HCT116 (cell line): ENCODE data around the gene SDK2. TPM values are rescaled to one million over a fixed set of nuclear protein-coding genes. Genes with fewer than 3 reads are reported as not detected.
A peak's percentile ranks its signal among the peaks of the same experiment; 100 is the strongest.

Experiments
- ATAC-seq: fragments of 200-7000 bp; cut with Tn5 transposase; 2 replicates; pipeline ENCODE4 v1.9.1; 2020; ENCODE audit warnings: mild to moderate bottlenecking, moderate library complexity
- BruUV-seq: library from RNA; stranded (reverse); fragments of 400-500 nt; replicated peaks from 2 replicates; lab custom pipeline; 2021; lab: Mats Ljungman, UMichigan
- CTCF ChIA-PET: fragments of 300-600 bp; sonication (Branson Sonifier 250); formaldehyde crosslinking; loops from one replicate; lab custom pipeline; 2021; ENCODE audit warnings: antibody characterized with exemption; lab: Charles Lee
- POLR2A ChIA-PET: fragments of 300-600, 350-600 bp; sonication (Branson Sonifier 250); formaldehyde crosslinking; loops from one replicate; lab custom pipeline; 2021; ENCODE audit warnings: antibody characterized with exemption; lab: Charles Lee
- RAD21 ChIA-PET, 2 experiments: fragments of 300-600 bp; sonication (Branson Sonifier 250); formaldehyde crosslinking; loops; one replicate each; lab custom pipeline; 2023; ENCODE audit warnings: low total read pairs in 2 of 2; ENCODE audit not compliant: uncharacterized antibody in 2 of 2, unreplicated experiment in 2 of 2, low non-redundant PET in 1 of 2; lab: Charles Lee
- DNase-seq: peaks from one replicate; pipeline ENCODE4 v3.0.0-alpha.2; 2010; ENCODE audit warnings: low read depth, low spot score
- H2AFZ ChIP-seq: fragments of 200-600 bp; shearing (Covaris generic), sonication (generic); 2 replicates; pipeline ENCODE4 v1.6.1; 2017; ENCODE audit warnings: low read depth, mixed run types, mixed read lengths, antibody characterized with exemption, low read length; ENCODE audit not compliant: poor library complexity, severe bottlenecking
- H3K27ac ChIP-seq: 2 replicates; pipeline ENCODE4 v1.5.1; 2012; ENCODE audit warnings: low read depth, low read length
- H3K27me3 ChIP-seq: fragments of 200-600 bp; sonication (generic); 2 replicates; pipeline ENCODE4 v1.6.1; 2016; ENCODE audit warnings: mixed run types, low read length, mixed read lengths; ENCODE audit not compliant: insufficient read depth
- H3K36me3 ChIP-seq, 2 experiments: fragments of 200-500 bp in 1 of 2; fragments of 200-600 bp in 1 of 2; sonication (Bioruptor generic) in 1 of 2; sonication (generic) in 1 of 2; 2 replicates each; pipeline versions ENCODE4 v1.5.1 to v1.6.1; 2014 to 2016; ENCODE audit warnings: low read length in 2 of 2, inconsistent platforms in 1 of 2, mixed read lengths in 1 of 2, mixed run types in 1 of 2; ENCODE audit not compliant: insufficient read depth in 2 of 2, control insufficient read depth in 1 of 2
- H3K4me1 ChIP-seq, 2 experiments: fragments of 200-600 bp in 1 of 2; sonication (generic) in 1 of 2; 2 replicates each; pipeline versions ENCODE4 v1.5.1 to v1.6.1; 2012 to 2017; ENCODE audit warnings: low read length in 2 of 2, inconsistent platforms in 1 of 2, mild to moderate bottlenecking in 1 of 2, mixed read lengths in 1 of 2, mixed run types in 1 of 2, moderate library complexity in 1 of 2; ENCODE audit not compliant: insufficient read depth in 2 of 2, control insufficient read depth in 1 of 2
- H3K4me2 ChIP-seq: fragments of 200-600 bp; sonication (generic); 2 replicates; pipeline ENCODE4 v1.6.1; 2017; ENCODE audit warnings: mixed run types, low read length, mixed read lengths
- H3K4me3 ChIP-seq, 2 experiments: fragments of 200-600 bp in 1 of 2; sonication (generic) in 1 of 2; replicated peaks in 1 of 2; 2 replicates each; pipeline ENCODE4 v1.5.1; 2011 to 2016; ENCODE audit warnings: low read length in 2 of 2, control low read depth in 1 of 2, low read depth in 1 of 2, mild to moderate bottlenecking in 1 of 2, mixed read lengths in 1 of 2, mixed run types in 1 of 2
- H3K79me2 ChIP-seq: fragments of 200-600 bp; sonication (generic); 2 replicates; pipeline ENCODE4 v1.6.1; 2017; ENCODE audit warnings: mild to moderate bottlenecking, mixed run types, low read length, moderate library complexity, mixed read lengths; ENCODE audit not compliant: insufficient read depth
- H3K9ac ChIP-seq: fragments of 200-600 bp; sonication (generic); 2 replicates; pipeline ENCODE4 v1.6.1; 2016; ENCODE audit warnings: low read length, mixed read lengths
- H3K9me2 ChIP-seq: fragments of 200-600 bp; sonication (generic), shearing (Covaris generic); 2 replicates; pipeline ENCODE4 v1.6.1; 2017; ENCODE audit warnings: mixed run types, mild to moderate bottlenecking, moderate library complexity; ENCODE audit not compliant: insufficient read depth
- H3K9me3 ChIP-seq, 2 experiments: fragments of 200-500 bp in 1 of 2; fragments of 200-600 bp in 1 of 2; sonication (Bioruptor generic) in 1 of 2; sonication (generic) in 1 of 2; 2 replicates each; pipeline ENCODE4 v1.6.1; 2014 to 2017; ENCODE audit warnings: low read length in 2 of 2, mixed read lengths in 2 of 2, inconsistent platforms in 1 of 2, low read depth in 1 of 2, mild to moderate bottlenecking in 1 of 2, mixed run types in 1 of 2, moderate library complexity in 1 of 2; ENCODE audit not compliant: control insufficient read depth in 1 of 2, insufficient read depth in 1 of 2
- H4K20me1 ChIP-seq: fragments of 200-600 bp; sonication (generic), shearing (Covaris generic); 2 replicates; pipeline ENCODE4 v1.6.1; 2017; ENCODE audit warnings: mixed run types, mild to moderate bottlenecking, moderate library complexity; ENCODE audit not compliant: insufficient read depth
- CBX3 ChIP-seq: IDR thresholded peaks from 2 replicates; pipeline ENCODE4 v1.6.1; 2012; ENCODE audit warnings: low read depth
- CEBPB ChIP-seq: IDR thresholded peaks from 2 replicates; pipeline ENCODE4 v1.6.1; 2012; ENCODE audit warnings: low read depth
- EGR1 ChIP-seq: IDR thresholded peaks from 2 replicates; pipeline ENCODE4 v1.6.1; 2012; ENCODE audit warnings: low read depth
- EZH2 ChIP-seq: fragments of 200-600 bp; sonication (generic); IDR thresholded peaks from 2 replicates; pipeline ENCODE4 v1.6.1; 2017; ENCODE audit warnings: antibody characterized with exemption, mixed run types
- EZH2phosphoT487 ChIP-seq: fragments of 200-600 bp; IDR thresholded peaks from 2 replicates; pipeline ENCODE4 v1.6.1; 2018; ENCODE audit warnings: antibody characterized with exemption, borderline replicate concordance
- FOSL1 ChIP-seq: IDR thresholded peaks from 2 replicates; pipeline ENCODE4 v1.6.1; 2012; ENCODE audit warnings: low read depth
- JUND ChIP-seq: IDR thresholded peaks from 2 replicates; pipeline ENCODE4 v1.6.1; 2012
- POLR2A ChIP-seq: IDR thresholded peaks from 2 replicates; pipeline ENCODE4 v1.7.0; 2011; ENCODE audit warnings: borderline replicate concordance; ENCODE audit not compliant: insufficient read depth, insufficient read length; ENCODE audit errors: extremely low read depth
- RAD21 ChIP-seq: IDR thresholded peaks from 2 replicates; pipeline ENCODE4 v1.6.1; 2012; ENCODE audit warnings: low read depth, mild to moderate bottlenecking
- SIN3A ChIP-seq: IDR thresholded peaks from 2 replicates; pipeline ENCODE4 v1.6.1; 2012; ENCODE audit warnings: low read depth
- SRF ChIP-seq: IDR thresholded peaks from 2 replicates; pipeline ENCODE4 v1.6.1; 2012; ENCODE audit warnings: low read depth
- YY1 ChIP-seq: IDR thresholded peaks from 2 replicates; pipeline ENCODE4 v1.6.1; 2011; ENCODE audit warnings: low read length, low read depth, moderate library complexity, mild to moderate bottlenecking; ENCODE audit not compliant: insufficient replicate concordance; ENCODE audit errors: extremely low read depth
- ZFX ChIP-seq: fragments of 450-650 bp; IDR thresholded peaks from 2 replicates; pipeline ENCODE4 v1.6.1; 2017
- ZNF274 ChIP-seq: fragments of 200-500 bp; sonication (Bioruptor generic); IDR thresholded peaks from 2 replicates; pipeline ENCODE4 v1.6.1; 2014; ENCODE audit warnings: mild to moderate bottlenecking, low read depth, low read length, inconsistent platforms
- intact Hi-C: fragments of 100-400 bp; cut with micrococcal nuclease; formaldehyde crosslinking; loops from 2 replicates; pipeline ENCODE4 v1.10.0; 2022
- total RNA-seq: library from RNA; stranded (reverse); gene quantifications from one replicate; pipeline ENCODE4 v1.2.1, GENCODE V29; 2021; ENCODE audit not compliant: unreplicated experiment
- TF ChIP-seq, protein P1 (sequence below), 3 experiments: fragments of 200-600 bp in 1 of 3; sonication (generic) in 1 of 3; IDR thresholded peaks in 2 of 3; conservative IDR thresholded peaks in 1 of 3; 2 replicates each; pipeline ENCODE4 v1.5.1; 2012 to 2017; ENCODE audit warnings: low read depth in 2 of 3, low read length in 2 of 3, antibody characterized with exemption in 1 of 3, borderline replicate concordance in 1 of 3, control low read depth in 1 of 3, mild to moderate bottlenecking in 1 of 3, mixed read lengths in 1 of 3, mixed run types in 1 of 3, moderate library complexity in 1 of 3; ENCODE audit not compliant: insufficient read depth in 1 of 3
- TF ChIP-seq, protein P2 (sequence below): IDR thresholded peaks from 2 replicates; pipeline ENCODE4 v1.6.1; 2012; ENCODE audit warnings: low read depth

The SDK2 gene
- total RNA-seq, 1 experiment from 2014 or later: 0.10 TPM

DNA sequence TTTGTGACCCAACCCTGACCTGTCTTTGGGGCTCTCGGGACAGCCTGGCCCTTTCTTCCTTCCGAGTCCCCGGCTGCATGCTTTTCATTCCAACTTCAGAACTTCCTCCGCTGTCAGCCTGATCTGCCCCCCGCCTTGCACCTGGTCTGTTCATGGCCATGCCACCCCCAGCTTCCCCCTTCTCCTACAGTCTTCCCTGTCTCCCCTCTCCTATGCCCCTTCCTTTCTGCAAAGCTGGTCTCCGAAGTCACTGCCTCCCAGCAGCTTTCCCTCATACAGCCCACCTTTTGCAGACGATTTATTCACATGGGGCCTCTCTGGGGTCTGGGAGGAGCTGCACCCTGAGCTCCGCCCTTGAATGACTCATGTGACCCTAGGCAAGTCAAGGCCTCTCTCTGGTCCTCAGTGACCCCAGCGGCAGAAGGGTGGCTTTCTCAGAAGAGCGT is 47.1 kb upstream of the SDK2 start:
- DNase-seq: no peak
- RAD21 ChIA-PET: interaction anchor here in 1 of 2 experiments (0.6 kb wide), 1 partner anchor 485 kb away, joined by 5 read pairs; no protein-coding TSS in a partner anchor
- CTCF ChIA-PET: interaction anchor here (1.4 kb wide), 2 partner anchors 18 to 213 kb away, joined by 3 to 6 read pairs; no protein-coding TSS in a partner anchor
- POLR2A ChIA-PET: no interaction called here
- no peak overlapping the region for H2AFZ ChIP-seq
- H3K4me3 ChIP-seq: no peak overlapping the region
- H3K27me3 ChIP-seq: peaks cover 31% of the 10 kb centered on the region
- no peaks in the 10 kb centered on the region for H3K4me1 ChIP-seq
- no peaks in the 10 kb centered on the region for H3K36me3 ChIP-seq
- no peak overlapping the region for H3K4me2 ChIP-seq
- no peak overlapping the region for H3K9ac ChIP-seq
- no peaks in the 10 kb centered on the region for H3K79me2 ChIP-seq
- no peak overlapping the region for H3K27ac ChIP-seq
- no TSS peak for BruUV-seq
- no peaks in the 10 kb centered on the region for H3K9me2 ChIP-seq
- TF ChIP-seq SIN3A: no peak
- TF ChIP-seq EGR1: no peak
- TF ChIP-seq YY1: no peak
- no peak for TF ChIP-seq FOSL1
- TF ChIP-seq SRF: no peak
- intact Hi-C loops: no loop called here
- ATAC-seq: no peak
- no peaks in the 10 kb centered on the region for H4K20me1 ChIP-seq
- H3K9me3 ChIP-seq: no peaks in the 10 kb centered on the region

DNA sequence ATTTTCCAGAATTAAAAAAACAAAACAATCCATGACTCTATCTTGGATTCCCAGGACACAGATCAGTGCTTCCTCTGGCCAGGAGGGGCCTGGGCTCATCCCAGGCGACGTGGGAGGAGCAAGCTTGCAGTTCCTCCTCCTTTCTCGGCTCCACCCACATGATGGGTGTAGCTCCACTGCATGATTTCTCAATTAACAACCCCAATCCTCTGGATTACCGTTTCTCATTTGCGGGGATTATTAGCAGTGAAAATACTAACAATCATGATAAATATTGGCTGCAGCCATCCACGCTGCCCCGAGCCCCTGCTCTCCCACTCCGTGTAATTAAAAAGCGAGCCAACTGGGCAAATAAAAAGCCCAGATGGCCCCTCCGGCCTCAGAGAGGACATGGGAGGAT is 46.4 kb upstream of the SDK2 start:
- no peaks in the 10 kb centered on the region for H3K9me2 ChIP-seq
- DNase-seq (no peak), ATAC-seq (peak; percentile 94)
- no peaks in the 10 kb centered on the region for H4K20me1 ChIP-seq
- no peak overlapping the region for H2AFZ ChIP-seq
- POLR2A ChIA-PET: no interaction called here
- no TSS peak for BruUV-seq
- CTCF ChIA-PET: interaction anchor here (0.6 to 1.4 kb wide), 3 partner anchors 19 to 212 kb away, joined by 3 to 6 read pairs (median 4); no protein-coding TSS in a partner anchor
- H3K9ac ChIP-seq: no peak overlapping the region
- intact Hi-C loops: no loop called here
- RAD21 ChIA-PET: interaction anchor here in 1 of 2 experiments (0.6 kb wide), 1 partner anchor 486 kb away, joined by 5 read pairs; no protein-coding TSS in a partner anchor
- H3K79me2 ChIP-seq: no peaks in the 10 kb centered on the region
- no peaks in the 10 kb centered on the region for H3K4me1 ChIP-seq
- H3K27me3 ChIP-seq: peaks cover 31% of the 10 kb centered on the region
- TF ChIP-seq, protein P1, sequence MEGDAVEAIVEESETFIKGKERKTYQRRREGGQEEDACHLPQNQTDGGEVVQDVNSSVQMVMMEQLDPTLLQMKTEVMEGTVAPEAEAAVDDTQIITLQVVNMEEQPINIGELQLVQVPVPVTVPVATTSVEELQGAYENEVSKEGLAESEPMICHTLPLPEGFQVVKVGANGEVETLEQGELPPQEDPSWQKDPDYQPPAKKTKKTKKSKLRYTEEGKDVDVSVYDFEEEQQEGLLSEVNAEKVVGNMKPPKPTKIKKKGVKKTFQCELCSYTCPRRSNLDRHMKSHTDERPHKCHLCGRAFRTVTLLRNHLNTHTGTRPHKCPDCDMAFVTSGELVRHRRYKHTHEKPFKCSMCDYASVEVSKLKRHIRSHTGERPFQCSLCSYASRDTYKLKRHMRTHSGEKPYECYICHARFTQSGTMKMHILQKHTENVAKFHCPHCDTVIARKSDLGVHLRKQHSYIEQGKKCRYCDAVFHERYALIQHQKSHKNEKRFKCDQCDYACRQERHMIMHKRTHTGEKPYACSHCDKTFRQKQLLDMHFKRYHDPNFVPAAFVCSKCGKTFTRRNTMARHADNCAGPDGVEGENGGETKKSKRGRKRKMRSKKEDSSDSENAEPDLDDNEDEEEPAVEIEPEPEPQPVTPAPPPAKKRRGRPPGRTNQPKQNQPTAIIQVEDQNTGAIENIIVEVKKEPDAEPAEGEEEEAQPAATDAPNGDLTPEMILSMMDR (IDR thresholded peaks at IDR 0.05 in 2 of 3, conservative IDR thresholded peaks at IDR 0.05 in 1 of 3; ENCODE audit: borderline replicate concordance in 1 of 3, insufficient read depth in 1 of 3, low read depth in 2 of 3, low read length in 2 of 3): no peak
- TF ChIP-seq JUND (no peak), CEBPB (no peak), POLR2A (no peak), SIN3A (no peak), EZH2phosphoT487 (no peak), EZH2 (no peak), ZNF274 (no peak), RAD21 (no peak), ZFX (no peak), CBX3 (no peak)
- TF ChIP-seq, protein P2, sequence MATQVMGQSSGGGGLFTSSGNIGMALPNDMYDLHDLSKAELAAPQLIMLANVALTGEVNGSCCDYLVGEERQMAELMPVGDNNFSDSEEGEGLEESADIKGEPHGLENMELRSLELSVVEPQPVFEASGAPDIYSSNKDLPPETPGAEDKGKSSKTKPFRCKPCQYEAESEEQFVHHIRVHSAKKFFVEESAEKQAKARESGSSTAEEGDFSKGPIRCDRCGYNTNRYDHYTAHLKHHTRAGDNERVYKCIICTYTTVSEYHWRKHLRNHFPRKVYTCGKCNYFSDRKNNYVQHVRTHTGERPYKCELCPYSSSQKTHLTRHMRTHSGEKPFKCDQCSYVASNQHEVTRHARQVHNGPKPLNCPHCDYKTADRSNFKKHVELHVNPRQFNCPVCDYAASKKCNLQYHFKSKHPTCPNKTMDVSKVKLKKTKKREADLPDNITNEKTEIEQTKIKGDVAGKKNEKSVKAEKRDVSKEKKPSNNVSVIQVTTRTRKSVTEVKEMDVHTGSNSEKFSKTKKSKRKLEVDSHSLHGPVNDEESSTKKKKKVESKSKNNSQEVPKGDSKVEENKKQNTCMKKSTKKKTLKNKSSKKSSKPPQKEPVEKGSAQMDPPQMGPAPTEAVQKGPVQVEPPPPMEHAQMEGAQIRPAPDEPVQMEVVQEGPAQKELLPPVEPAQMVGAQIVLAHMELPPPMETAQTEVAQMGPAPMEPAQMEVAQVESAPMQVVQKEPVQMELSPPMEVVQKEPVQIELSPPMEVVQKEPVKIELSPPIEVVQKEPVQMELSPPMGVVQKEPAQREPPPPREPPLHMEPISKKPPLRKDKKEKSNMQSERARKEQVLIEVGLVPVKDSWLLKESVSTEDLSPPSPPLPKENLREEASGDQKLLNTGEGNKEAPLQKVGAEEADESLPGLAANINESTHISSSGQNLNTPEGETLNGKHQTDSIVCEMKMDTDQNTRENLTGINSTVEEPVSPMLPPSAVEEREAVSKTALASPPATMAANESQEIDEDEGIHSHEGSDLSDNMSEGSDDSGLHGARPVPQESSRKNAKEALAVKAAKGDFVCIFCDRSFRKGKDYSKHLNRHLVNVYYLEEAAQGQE: no peak
- H3K27ac ChIP-seq: no peak overlapping the region
- no peak overlapping the region for H3K4me3 ChIP-seq
- H3K9me3 ChIP-seq: no peaks in the 10 kb centered on the region
- no peak overlapping the region for H3K4me2 ChIP-seq
- H3K36me3 ChIP-seq: no peaks in the 10 kb centered on the region
